Stimulated activated CD8-positive, alpha-beta memory T cell treated with anti-CD3 and anti-CD28 coated beads, Interleukin-7, amount 100 ng/mL, for 48 hours (primary cell): ENCODE data around the gene CEBPB.
A peak's percentile ranks its signal among the peaks of the same experiment; 100 is the strongest.

Experiments used
- DNase-seq, 2 donors: peaks; one replicate each; pipeline ENCODE4 v3.0.0-alpha.2; 2020; ENCODE audit warnings: low read depth in 1 of 2; ENCODE audit errors: extremely low read depth in 1 of 2

Gene CEBPB

DNA sequence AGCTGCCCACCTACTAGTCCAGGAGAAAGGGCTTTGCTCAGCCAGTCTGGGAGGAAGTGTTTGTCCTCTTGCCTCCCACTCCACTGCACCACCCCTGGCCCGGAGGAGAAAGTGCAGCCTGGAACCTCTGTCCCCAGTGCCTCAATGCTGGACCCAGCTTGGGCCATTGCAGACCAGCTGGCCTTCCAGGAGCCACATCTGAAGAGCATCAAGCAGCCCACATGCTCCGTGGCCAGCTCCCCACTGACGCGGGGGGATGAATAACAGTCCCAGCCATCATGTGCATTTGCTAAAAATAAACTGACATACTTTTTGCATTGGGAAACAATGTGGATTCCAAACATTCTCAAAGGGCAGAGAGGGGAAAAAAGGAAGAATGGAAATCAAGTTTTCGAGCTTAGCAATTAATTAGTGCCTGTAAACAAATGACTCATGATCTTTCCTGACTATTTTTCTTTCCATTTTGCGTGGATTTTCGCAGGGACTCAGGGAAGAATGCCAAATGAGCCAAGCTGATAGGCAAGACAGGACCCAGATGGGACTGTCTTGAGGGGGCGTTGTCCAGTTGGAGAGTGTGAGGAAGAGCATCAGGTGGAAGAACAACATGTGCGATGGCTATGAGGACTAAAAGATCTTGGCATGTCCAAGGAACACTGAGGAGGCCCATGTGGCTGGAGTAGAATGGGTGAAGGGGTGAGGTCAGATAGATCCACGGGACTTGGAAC is 34.1 kb downstream of the CEBPB start:
- no peak for DNase-seq

DNA sequence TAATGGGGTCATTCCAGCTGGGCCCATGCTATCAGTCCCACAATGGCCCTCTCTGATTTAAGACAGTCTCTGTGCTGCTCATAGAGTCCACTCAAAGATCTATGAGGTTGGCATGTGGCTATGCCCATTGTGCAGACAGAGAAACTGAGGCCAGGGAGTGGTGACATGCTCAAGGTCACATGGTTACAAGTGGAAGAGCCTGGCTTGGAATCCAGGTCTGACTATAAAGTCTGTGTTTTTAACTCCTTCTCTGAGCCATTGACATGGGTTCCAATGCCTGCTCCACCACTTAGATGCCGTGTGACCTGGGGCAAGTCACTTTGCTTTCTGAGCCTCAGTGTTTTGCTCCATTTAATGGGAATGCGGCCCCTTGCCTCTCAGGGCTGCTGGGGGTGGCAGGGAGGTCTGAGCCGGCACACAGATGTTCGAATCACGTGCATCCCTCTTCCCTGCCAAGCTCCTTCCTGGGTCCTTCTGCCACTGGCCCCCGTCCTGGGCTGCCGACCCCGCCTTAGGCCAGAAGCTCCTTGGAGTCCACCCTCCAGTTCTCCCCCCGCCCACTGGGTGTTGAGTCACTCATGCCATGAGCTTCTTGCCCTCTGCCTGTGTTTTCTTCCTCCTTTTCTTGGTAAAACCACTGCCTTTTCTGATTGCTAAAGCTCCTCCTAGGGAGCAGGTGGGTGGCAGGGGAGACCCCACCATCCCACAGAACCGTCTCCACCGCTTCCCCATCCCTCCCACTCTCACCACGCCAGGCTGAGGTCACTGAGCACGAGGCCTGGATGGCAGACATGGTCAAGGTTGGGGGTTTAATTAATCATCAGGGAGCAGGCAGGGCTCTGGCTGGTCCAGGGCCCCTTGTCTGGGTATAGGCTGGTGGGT is 35.7 kb downstream of the CEBPB start:
- peak; percentile 36 to 51 for DNase-seq

DNA sequence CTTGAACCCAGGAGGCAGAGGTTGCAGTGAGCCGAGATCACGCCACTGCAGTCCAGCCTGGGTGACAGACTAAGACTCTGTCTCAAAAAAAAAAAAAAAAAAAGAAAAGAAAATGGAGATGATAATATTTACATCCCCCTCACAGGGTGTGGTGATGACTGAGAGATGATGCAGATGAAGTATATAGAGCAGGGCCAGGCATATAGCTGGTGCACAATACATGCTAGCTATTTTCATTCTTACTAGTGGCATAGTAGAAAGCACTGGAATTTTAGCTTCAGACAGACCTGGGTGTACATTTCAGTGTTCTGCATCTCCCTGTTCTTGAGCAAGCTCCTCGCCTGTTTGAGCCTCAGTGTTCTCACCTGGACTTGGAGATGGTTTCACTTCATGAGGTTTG is 36.9 kb downstream of the CEBPB start:
- DNase-seq, result no peak

DNA sequence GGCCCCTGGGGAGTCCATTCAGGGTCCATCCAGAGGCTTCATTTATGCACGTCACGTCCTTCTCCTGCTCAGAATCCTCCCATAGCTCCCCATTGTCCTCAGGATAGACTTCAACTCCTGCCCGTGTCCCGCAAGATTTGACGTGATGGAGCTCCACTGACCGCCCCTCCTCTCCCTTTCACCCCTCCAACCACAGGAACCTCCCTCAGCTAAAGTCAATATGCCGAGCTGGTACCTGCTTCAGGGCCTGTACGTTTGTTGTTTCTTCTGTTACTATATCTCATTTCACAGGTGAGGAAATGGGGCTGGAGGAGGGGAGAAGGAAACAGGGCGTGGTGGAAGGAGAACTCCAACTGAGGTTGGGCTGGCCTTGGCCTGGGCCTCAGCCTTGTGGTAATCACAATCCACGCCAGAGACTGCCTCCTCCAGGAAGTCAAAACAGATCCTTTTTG is 38.6 kb downstream of the CEBPB start:
- no peak for DNase-seq

DNA sequence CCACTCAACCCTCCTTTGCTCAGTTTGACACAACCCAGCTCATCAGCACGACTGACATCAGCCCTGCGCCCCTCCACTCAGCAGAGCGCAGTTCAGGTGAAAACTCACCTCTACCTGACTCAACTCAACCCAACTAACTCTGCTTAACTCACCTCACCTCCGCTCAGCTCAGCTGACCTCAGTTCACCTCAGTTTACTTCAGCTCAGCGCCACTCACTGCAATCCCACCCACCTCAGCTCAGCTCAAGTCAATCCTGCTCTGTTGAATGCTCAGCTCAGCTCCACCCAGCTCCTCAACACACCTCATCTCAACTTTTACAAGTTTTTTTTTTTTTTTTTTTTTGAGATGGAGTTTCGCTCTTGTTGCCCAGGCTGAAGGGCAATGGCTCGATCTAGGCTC is 39.6 kb downstream of the CEBPB start:
- DNase-seq, result no peak

DNA sequence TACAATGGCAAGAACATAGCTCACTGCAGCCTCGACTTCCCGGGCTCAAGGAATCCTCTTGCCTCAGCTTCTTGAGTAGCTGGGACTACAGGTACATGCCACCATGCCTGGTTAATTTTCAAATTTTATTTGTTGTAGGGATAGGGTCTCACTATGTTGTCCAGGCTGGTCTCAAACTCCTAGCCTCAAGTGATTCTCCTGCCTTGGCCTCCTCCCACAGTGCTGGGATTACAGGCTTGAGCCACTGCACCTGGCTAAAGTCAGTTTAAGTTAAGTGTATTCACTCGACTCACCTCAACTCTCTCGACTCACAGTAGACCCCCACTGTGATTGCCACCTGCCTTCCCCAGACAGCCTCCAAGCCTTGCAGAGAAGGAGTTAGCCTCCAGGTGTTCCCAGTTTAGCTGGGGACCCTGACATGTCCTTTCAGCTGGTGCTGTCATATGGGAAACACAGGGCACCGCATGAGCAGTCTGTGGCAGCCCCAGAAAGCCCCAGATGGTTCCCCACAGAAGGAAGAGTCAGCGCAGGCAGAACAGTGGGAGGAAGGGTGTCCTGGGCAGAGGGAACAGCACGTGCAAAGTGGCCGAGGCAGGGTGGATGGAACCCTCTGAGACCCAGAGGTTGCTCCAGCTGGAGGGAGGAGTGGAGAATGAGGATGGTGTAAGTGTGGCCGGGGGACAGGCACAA is 40.4 kb downstream of the CEBPB start:
- DNase-seq, result no peak

DNA sequence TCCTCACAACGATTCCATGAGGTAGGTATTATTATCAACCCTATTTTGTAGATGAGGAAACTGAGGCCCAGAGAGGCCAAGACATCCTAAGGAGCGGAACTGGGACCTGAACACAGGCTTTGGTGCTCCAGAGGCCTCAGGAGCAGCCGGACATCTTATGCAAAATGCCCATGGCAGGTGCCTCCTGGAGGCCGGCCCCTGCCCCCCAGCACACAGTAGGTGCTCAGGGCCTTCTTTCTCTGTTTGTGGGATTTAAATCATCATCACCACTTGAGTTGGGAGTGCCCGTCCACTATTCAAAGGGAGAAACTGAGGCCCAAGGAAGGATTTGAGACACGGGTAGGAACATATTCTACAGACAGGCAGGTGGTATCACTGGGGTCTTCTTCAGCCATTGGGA is 41.2 kb downstream of the CEBPB start:
- no peak for DNase-seq

DNA sequence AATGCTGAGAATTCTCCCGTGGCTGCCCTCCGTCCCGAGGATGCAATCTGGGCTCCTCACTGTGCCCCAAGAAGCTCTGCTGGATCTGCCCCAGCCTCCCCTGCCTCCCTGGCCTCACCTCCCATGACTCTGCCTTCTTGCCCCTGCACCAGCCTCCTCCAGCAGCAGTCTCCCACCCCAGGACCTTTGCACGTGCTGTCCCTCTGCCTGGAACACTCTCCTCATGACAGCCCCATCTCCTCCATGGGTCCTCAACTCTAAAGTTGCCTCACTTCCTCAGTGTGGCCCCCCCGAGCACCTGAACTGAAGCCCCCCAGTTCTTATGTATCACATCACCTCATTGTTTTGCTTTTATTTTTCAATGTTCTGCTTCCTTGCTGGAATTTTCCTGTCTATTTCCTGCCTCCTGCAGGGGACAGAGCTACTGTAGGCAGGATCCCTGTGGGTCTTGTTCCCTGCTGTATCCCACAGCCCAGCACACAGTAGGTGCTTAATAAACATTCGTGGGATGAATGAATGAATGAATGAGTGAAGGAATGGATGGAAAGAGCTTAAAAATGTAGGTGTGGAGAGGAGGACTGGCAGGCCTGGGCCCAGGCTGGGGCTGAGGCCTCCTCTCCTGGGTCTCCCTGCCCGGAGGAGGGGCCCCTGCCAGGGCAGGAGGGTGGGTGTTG is 42.2 kb downstream of the CEBPB start:
- no peak for DNase-seq

DNA sequence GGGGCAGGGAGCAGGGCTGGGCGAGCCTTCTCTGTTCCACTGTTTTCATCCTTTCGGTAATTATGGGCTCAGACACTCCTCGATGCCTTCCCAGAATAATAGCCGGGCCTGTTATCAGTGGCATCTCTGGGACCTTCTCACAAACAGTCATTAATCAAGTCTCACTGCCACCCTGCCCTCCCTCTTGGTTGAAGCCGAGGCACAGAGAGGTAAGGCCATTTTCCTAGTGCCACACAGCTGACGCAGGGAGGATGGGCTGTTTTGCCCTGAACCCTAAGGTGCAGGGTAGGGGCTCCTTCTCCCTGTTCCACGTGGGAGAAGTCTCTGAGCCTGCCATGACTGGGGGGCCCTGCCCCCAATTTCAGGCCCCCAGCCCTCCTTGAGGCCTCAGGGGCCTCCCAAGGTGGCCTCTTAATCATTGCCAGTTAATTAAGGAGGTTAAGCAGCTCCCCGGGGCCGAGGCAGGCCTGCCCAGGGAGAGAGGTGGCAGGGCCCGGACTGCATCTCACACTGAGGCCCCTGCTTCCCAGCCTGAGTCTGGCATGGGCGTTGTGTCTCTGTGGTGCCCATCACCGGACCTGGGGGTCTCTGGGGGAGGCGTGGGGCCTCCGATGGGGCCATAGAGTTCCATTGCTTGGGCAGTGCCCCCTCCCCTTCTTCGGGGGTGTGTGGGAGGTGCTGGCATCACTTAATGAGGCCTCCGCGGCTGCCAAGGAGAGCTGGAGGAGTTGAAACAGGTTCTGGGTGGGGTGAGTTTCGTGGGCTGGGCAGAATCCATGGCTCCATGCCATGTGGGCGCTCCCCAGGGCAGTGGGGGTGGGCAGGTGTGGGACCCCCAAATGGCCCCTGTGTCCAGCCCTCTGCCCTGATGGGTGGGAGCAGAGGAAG is 42.9 kb downstream of the CEBPB start:
- DNase-seq, result no peak

DNA sequence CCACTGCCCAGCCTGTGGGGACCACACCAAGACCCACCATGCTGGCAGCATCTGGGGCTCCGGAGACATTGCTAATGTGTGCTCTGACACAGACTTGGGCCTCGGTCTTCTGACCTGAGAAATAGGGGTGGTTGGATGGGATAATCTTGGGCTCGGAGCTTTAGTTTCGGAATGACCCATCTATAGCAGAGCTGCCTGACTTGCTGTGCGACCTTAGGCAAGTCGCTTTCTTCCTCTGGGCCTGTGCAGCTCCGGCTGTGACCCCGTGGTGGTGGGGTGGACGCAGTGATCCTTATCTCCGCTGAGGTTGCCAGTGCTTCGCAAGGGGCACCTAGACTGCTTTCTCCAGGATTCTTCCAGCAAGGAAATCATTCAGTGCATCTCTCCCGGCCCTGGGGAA is 43.7 kb downstream of the CEBPB start:
- no peak for DNase-seq

DNA sequence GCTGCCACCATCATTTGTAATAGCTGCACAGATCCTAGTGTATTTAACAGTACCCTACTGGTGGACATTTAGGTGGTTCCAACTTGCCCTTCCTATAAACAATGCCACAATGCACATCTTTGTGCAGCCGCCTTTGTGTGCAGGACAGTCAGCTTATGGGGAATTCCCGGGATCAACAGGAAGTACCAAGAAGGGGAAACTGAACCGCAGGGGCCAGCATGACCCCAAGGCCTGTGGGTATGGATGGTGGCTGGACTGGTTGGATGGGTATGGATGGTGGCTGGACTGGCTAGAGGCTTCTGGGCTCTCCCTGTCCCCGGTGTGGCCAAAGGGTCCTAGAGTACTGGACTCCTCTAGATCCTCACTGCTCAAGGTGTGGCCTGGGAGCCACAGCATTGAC is 46.7 kb downstream of the CEBPB start:
- no peak for DNase-seq

DNA sequence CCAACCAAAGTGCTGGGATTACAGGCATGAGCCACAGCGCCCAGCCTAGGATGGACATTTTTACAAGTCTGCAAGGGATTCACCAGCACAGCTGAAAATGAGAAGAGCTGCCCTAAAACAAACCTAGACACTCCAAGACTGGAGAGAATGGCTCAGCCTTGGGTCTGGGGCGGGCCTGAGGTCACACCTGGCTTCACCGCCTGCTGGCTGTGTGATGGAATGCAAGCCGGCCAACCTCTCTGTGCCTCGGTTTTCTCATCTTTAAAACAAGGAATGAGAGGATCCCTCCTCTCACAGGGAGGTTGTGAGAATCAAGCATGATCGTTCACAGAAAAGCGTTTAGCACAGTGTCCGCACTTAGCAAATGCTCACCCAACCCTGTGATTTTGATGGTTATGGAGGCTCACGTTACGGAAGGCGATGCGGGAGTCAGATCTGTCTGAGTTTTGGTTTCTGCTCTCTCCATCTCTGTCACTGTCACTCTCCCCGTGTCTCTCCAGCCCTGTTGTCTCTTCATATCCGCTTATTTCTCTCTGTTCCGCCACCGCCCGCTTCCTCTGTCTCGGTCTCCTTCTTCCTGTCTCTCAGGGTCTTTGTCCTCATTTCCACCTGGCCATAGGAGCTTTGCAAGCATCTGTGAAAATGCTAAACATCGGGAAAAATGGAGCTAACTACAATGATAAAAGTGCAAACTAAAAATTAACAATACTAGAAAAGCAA is 47.6 kb downstream of the CEBPB start:
- DNase-seq, result no peak

DNA sequence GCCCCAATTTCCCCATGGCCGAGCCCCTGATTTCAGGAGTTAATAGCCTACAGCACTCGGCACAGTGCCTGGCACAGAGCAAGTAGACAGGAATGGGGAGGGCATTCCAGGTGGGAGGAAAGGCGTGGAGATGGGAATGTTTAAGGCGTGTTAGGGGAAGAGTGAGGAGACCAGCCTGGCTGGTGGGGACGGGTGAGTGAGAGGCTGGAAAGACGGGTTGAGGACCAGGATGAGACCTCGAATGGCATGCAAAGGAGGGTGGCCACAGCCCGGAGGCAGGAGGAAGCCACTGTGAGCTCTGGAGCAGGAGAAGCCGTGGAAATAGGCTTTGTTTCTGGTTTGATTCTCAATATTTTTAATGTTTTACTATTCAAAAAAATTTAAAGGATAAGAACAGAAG is 49.5 kb downstream of the CEBPB start:
- no peak for DNase-seq

DNA sequence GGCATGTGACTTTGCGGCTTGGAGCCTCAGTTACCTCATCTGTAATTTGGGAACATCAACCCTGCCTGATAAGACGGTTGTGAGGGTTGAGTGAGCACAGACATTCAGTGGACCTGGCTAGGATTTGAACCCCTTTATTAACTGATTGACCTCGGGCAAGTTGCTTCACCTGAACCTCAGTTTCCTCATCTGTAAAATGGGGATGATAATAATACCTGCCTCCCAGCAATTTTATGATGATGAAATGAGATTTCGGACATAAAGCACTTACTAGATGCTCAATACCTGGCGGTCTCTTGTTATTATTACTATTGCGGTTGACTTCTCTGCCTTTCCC is 51.5 kb downstream of the CEBPB start:
- no peak for DNase-seq
